GM12873 (cell line): Measurements from ENCODE around the gene CDC27.

Source experiments
- CTCF ChIP-seq: IDR thresholded peaks from 2 replicates; pipeline ENCODE4 v1.5.1; 2012; ENCODE audit warnings: low read depth, mild to moderate bottlenecking, moderate library complexity, low read length, control low read depth; ENCODE audit not compliant: insufficient read depth; ENCODE audit errors: missing control alignments

The CDC27 gene

GRCh38 chr17:47207143-47208067 is 18.3 kb upstream of the CDC27 start:
- no peak for TF ChIP-seq CTCF

- TF ChIP-seq CTCF = no peak
Observed at GRCh38 chr17:47205419-47205963, 16.4 kb upstream of the CDC27 start.

- no peak for TF ChIP-seq CTCF
Observed at GRCh38 chr17:47204722-47205418, 15.8 kb upstream of the CDC27 start.

GRCh38 chr17:47203984-47204721 is 15.1 kb upstream of the CDC27 start:
- no peak for TF ChIP-seq CTCF

- TF ChIP-seq CTCF = no peak
Observed at GRCh38 chr17:47201166-47201565, 12.1 kb upstream of the CDC27 start.

- no peak for TF ChIP-seq CTCF
Observed at GRCh38 chr17:47200325-47200664, 11.2 kb upstream of the CDC27 start.
